NT2/D1 (cell line): ENCODE results near the gene PLG.

Source experiments
- SUZ12 ChIP-seq: IDR thresholded peaks from 2 replicates; pipeline ENCODE4 v1.6.1; 2011; ENCODE audit not compliant: insufficient read length, insufficient read depth; ENCODE audit errors: extremely low read depth
- YY1 ChIP-seq: IDR thresholded peaks from 2 replicates; pipeline ENCODE4 v1.6.1; 2011; ENCODE audit not compliant: insufficient read length, insufficient read depth
- ZNF274 ChIP-seq: IDR thresholded peaks from 2 replicates; pipeline ENCODE4 v1.6.1; 2011; ENCODE audit warnings: mild to moderate bottlenecking, low read depth, low read length

- TF ChIP-seq YY1: no peak
- no peak for TF ChIP-seq SUZ12
- no peak for TF ChIP-seq ZNF274
Measured at GRCh38 chr6:160801418-160801817, 99.4 kb downstream of the PLG start.
